Amniotic epithelial cell (primary cell): ENCODE results near the gene ACSF3.

Experiments
- DNase-seq: peaks from one replicate; pipeline ENCODE4 v3.0.0-alpha.2; 2010; ENCODE audit warnings: low read depth

ACSF3 gene

GRCh38 chr16:89131783-89132182, 38.1 kb downstream of the ACSF3 start:
- no peak for DNase-seq

GRCh38 chr16:89132194-89133005, 38.7 kb downstream of the ACSF3 start:
- no peak for DNase-seq

GRCh38 chr16:89133457-89134127, 39.9 kb downstream of the ACSF3 start:
- no peak for DNase-seq

- DNase-seq = no peak
Observed at GRCh38 chr16:89134269-89134668, 40.6 kb downstream of the ACSF3 start.

- DNase-seq = no peak
Observed at GRCh38 chr16:89135166-89135565, 41.5 kb downstream of the ACSF3 start.

GRCh38 chr16:89135971-89136765, 42.5 kb downstream of the ACSF3 start:
- no peak for DNase-seq

GRCh38 chr16:89136931-89137330, 43.3 kb downstream of the ACSF3 start:
- DNase-seq = no peak

- DNase-seq = no peak
Observed at GRCh38 chr16:89137666-89138512, 44.2 kb downstream of the ACSF3 start.

GRCh38 chr16:89138513-89138795, 44.8 kb downstream of the ACSF3 start:
- DNase-seq = no peak

- DNase-seq = no peak
Observed at GRCh38 chr16:89138843-89139520, 45.3 kb downstream of the ACSF3 start.

GRCh38 chr16:89139907-89140361, 46.3 kb downstream of the ACSF3 start:
- DNase-seq = no peak

GRCh38 chr16:89140401-89140800, 46.7 kb downstream of the ACSF3 start:
- DNase-seq = no peak

- DNase-seq = no peak
Observed at GRCh38 chr16:89140981-89141883, 47.6 kb downstream of the ACSF3 start.

- no peak for DNase-seq
Observed at GRCh38 chr16:89141884-89142267, 48.2 kb downstream of the ACSF3 start.

GRCh38 chr16:89142474-89143195, 49.0 kb downstream of the ACSF3 start:
- peak; percentile 21 for DNase-seq

- no peak for DNase-seq
Observed at GRCh38 chr16:89143201-89143741, 49.6 kb downstream of the ACSF3 start.

GRCh38 chr16:89143911-89144675, 50.4 kb downstream of the ACSF3 start:
- DNase-seq = no peak

- DNase-seq = no peak
Observed at GRCh38 chr16:89144681-89145080, 51.0 kb downstream of the ACSF3 start.
